SU-DHL-6 (cell line): ENCODE data around the gene STARD8.

Source experiments
- CTCF ChIP-seq: fragments of 200-600 bp; sonication (generic); IDR thresholded peaks from one replicate; pipeline ENCODE4 v1.5.1; 2017; ENCODE audit warnings: antibody characterized with exemption, mild to moderate bottlenecking, low read length, moderate library complexity; ENCODE audit not compliant: insufficient read depth, poor library complexity, severe bottlenecking
- EZH2phosphoT487 ChIP-seq: fragments of 200-600 bp; sonication (generic), shearing (Covaris generic); conservative IDR thresholded peaks from 2 replicates; pipeline ENCODE4 v1.6.1; 2018; ENCODE audit warnings: mild to moderate bottlenecking, antibody characterized with exemption, low read length, moderate library complexity, mixed read lengths

DNA sequence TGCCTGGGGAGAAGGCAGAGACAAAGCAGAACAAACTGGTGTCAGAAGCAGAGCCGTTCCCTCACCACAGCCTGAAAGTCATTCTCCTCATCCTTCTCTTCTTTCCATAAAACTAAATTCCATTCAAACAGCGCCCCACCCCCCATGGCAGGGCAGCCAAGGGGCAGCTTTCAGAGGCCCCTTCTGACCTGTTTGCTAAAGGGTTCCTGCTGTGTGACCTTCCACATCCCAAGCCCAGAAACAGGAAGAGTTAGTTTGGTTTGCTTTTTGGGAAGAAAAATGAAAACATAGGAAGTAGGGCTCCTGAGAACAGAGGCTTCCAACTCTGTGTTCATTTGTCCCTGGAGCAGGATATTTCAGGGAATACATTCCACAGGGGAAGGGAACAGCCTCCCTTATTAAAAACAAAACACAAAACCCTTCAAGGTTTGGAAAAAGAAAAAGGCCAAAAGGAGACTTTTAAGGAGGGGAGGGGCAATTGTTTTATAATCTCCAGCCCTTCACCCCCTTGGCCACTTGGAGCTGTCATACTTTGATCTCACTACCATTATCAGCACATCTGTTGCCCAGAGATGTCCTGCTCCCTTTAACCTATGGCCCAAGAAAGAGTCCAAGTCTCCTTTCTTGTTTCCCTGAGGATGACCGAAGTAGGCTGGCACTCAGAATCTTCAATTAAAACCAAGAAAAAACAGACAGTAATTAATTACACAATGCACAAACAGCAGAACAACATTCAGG is 25.3 kb downstream of the STARD8 start:
- TF ChIP-seq EZH2phosphoT487 = no peak
- TF ChIP-seq CTCF = no peak
